GM12878 (cell line): Measurements from ENCODE around the gene CALML4. TPM values are rescaled to one million over a fixed set of nuclear protein-coding genes. Genes with fewer than 3 reads are reported as not detected.

Experiments
- ATAC-seq: fragments of 200-7000 bp; cut with Tn5 transposase; 3 replicates; pipeline ENCODE4 v1.9.1; 2020; ENCODE audit warnings: mild to moderate bottlenecking, moderate library complexity
- BruUV-seq: library from RNA; stranded (reverse); fragments of 400-500 nt; replicated peaks from 2 replicates; lab custom pipeline; 2021; lab: Mats Ljungman, UMichigan
- CTCF ChIA-PET: fragments of 300-600 bp; sonication (Branson Sonifier 250); formaldehyde crosslinking; extraction: SDS; loops from one replicate; lab custom pipeline; 2021; ENCODE audit warnings: inconsistent platforms; lab: Yijun Ruan, JAX
- POLR2A ChIA-PET: fragments of 350-600 bp; formaldehyde crosslinking; extraction: SDS; loops from one replicate; lab custom pipeline; 2021; ENCODE audit warnings: inconsistent platforms; lab: Charles Lee
- RAD21 ChIA-PET: fragments of 300-600 bp; sonication (Branson Sonifier 250); formaldehyde crosslinking; loops from one replicate; lab custom pipeline; 2023; ENCODE audit warnings: antibody characterized with exemption; ENCODE audit not compliant: unreplicated experiment; lab: Charles Lee
- SMC1A ChIA-PET: fragments of 300-600 bp; sonication (Branson Sonifier 250); formaldehyde crosslinking; loops from one replicate; lab custom pipeline; 2023; ENCODE audit not compliant: unreplicated experiment, uncharacterized antibody; lab: Charles Lee
- DNase-seq: peaks from one replicate; pipeline ENCODE4 v3.0.0-alpha.2; 2011; ENCODE audit warnings: low read depth, low spot score
- FAIRE-seq: peaks from 3 replicates; lab custom pipeline; 2011; peaks lifted over from hg19 to GRCh38; lab: Jason Lieb, UNC
- H2AFZ ChIP-seq: 2 replicates; pipeline ENCODE4 v1.6.0; 2011; ENCODE audit warnings: low read depth, low read length, control low read depth; ENCODE audit not compliant: control insufficient read depth
- H3K27ac ChIP-seq: 2 replicates; pipeline ENCODE4 v1.5.1; 2011; ENCODE audit warnings: control low read depth; ENCODE audit not compliant: control insufficient read depth, insufficient read depth
- H3K27me3 ChIP-seq, 2 experiments: replicated peaks in 1 of 2; 2 replicates each; pipeline versions ENCODE4 v1.6.0 to v1.6.1; 2011; ENCODE audit warnings: low read length in 1 of 2; ENCODE audit not compliant: control insufficient read depth in 2 of 2, insufficient read depth in 2 of 2
- H3K36me3 ChIP-seq, 2 experiments: 2 replicates each; pipeline ENCODE4 v1.5.1; 2011; ENCODE audit warnings: low read length in 1 of 2; ENCODE audit not compliant: control insufficient read depth in 2 of 2, insufficient read depth in 2 of 2
- H3K4me1 ChIP-seq: 2 replicates; pipeline ENCODE4 v1.6.1; 2011; ENCODE audit warnings: mild to moderate bottlenecking, low read length, moderate library complexity, mixed read lengths; ENCODE audit not compliant: control insufficient read depth, insufficient read depth
- H3K4me2 ChIP-seq: 2 replicates; pipeline ENCODE4 v1.6.0; 2011; ENCODE audit warnings: control low read depth; ENCODE audit not compliant: control insufficient read depth, insufficient read depth
- H3K4me3 ChIP-seq: fragments of 200-600 bp; sonication (generic); 2 replicates; pipeline ENCODE4 v1.5.1; 2016
- H3K79me2 ChIP-seq: 2 replicates; pipeline ENCODE4 v1.6.0; 2011; ENCODE audit warnings: low read length; ENCODE audit not compliant: control insufficient read depth, insufficient read depth
- H3K9ac ChIP-seq: 2 replicates; pipeline ENCODE4 v1.8.0; 2011; ENCODE audit warnings: low read length, control low read depth, mixed read lengths; ENCODE audit not compliant: control insufficient read depth, insufficient read depth
- H3K9me3 ChIP-seq: replicated peaks from 3 replicates; pipeline ENCODE4 v1.5.1; 2011; ENCODE audit warnings: mild to moderate bottlenecking, low read length; ENCODE audit not compliant: control insufficient read depth, insufficient read depth
- H4K20me1 ChIP-seq: 2 replicates; pipeline ENCODE4 v1.6.0; 2011; ENCODE audit not compliant: control insufficient read depth, insufficient read depth
- ETV6 ChIP-seq, 2 experiments: fragments of 450-650 bp in 1 of 2; IDR thresholded peaks in 1 of 2; conservative IDR thresholded peaks in 1 of 2; 2 replicates each; pipeline ENCODE4 v1.6.1; 2014; ENCODE audit warnings: antibody characterized with exemption in 1 of 2, borderline replicate concordance in 1 of 2, low read depth in 1 of 2, mild to moderate bottlenecking in 1 of 2, moderate library complexity in 1 of 2
- HCFC1 ChIP-seq: fragments of 150-350 bp; IDR thresholded peaks from 2 replicates; pipeline ENCODE4 v1.6.1; 2014; ENCODE audit warnings: low read length
- IKZF1 ChIP-seq: fragments of 450-650 bp; conservative IDR thresholded peaks from 2 replicates; pipeline ENCODE4 v1.6.1; 2017; ENCODE audit warnings: antibody characterized with exemption, mild to moderate bottlenecking
- NFIC ChIP-seq: IDR thresholded peaks from 2 replicates; pipeline ENCODE4 v1.6.1; 2012; ENCODE audit warnings: low read depth, mild to moderate bottlenecking, inconsistent platforms, low read length, moderate library complexity
- NRF1 ChIP-seq: conservative IDR thresholded peaks from 2 replicates; pipeline ENCODE4 v1.6.1; 2011; ENCODE audit warnings: mild to moderate bottlenecking, low read depth, low read length, improper control_type of control experiment
- PAX8 ChIP-seq: fragments of 450-650 bp; IDR thresholded peaks from 2 replicates; pipeline ENCODE4 v1.6.1; 2017; ENCODE audit warnings: mild to moderate bottlenecking, moderate library complexity
- POU2F2 ChIP-seq: IDR thresholded peaks from 3 replicates; pipeline ENCODE4 v1.6.1; 2011; ENCODE audit warnings: low read depth, mild to moderate bottlenecking, low read length, borderline replicate concordance
- WGBS: methylation state at CpG from one replicate; pipeline ENCODE4 v1.1.6; 2016; ENCODE audit warnings: low lambda C conversion rate; ENCODE audit not compliant: insufficient replicate concordance, insufficient coverage; ENCODE audit errors: missing lambda C conversion rate; 5-methylcytosine and 5-hydroxymethylcytosine counted together
- in situ Hi-C: fragments of 300-500 bp; cut with MboI; formaldehyde crosslinking; loops from 9 replicates; pipeline ENCODE4 v1.14.3; 2018; ENCODE audit warnings: mixed read lengths
- intact Hi-C: fragments of 100-400 bp; cut with micrococcal nuclease; formaldehyde crosslinking; loops from one replicate; pipeline ENCODE4 v1.14.2; 2022; ENCODE audit not compliant: unreplicated experiment
- polyA plus RNA-seq, 11 experiments: library from polyadenylated mRNA; depleted of rRNA in 4 of 11; unstranded in 6 of 11; stranded (reverse) in 5 of 11; fragments of >200 nt; fragmentation: Nextera tagmentation in 4 of 11; fragmentation: Illumina TruSeq in 1 of 11; extraction: Ambion mirVana in 4 of 11; extraction: Trizol in 1 of 11; gene quantifications; 1 replicate in 1 of 11; 2 replicates in 10 of 11; pipeline versions ENCODE4 v1.2.1 to v1.2.3, GENCODE V29; 2011 to 2016; ENCODE audit warnings: inconsistent platforms in 2 of 11, missing spikeins in 2 of 11, low read depth in 1 of 11
- total RNA-seq, 4 experiments: library from RNA; depleted of rRNA in 3 of 4; stranded (reverse); fragments of >200 nt in 3 of 4; fragmentation: Illumina TruSeq in 1 of 4; extraction: Trizol in 1 of 4; gene quantifications; 2 replicates each; pipeline versions ENCODE4 v1.2.1 to v1.2.3, GENCODE V29; 2013 to 2021
- TF ChIP-seq, protein P1 (sequence below): IDR thresholded peaks from 2 replicates; pipeline ENCODE4 v1.6.1; 2011; ENCODE audit warnings: borderline replicate concordance, low read depth, mild to moderate bottlenecking, moderate library complexity, mixed read lengths, low read length; ENCODE audit not compliant: insufficient read depth; ENCODE audit errors: extremely low read length
- TF ChIP-seq, protein P2 (sequence below): fragments of 450-650 bp; IDR thresholded peaks from 2 replicates; pipeline ENCODE4 v1.6.1; 2018; ENCODE audit warnings: mild to moderate bottlenecking, low read depth, moderate library complexity; ENCODE audit not compliant: partially characterized antibody

Gene CALML4
- total and polyA plus RNA-seq, 10 of the 15 experiments (the other 5 are each of a cell fraction or from before 2014, with no cell fraction given): 1.7 to 15.9 (median 5.1) TPM

DNA sequence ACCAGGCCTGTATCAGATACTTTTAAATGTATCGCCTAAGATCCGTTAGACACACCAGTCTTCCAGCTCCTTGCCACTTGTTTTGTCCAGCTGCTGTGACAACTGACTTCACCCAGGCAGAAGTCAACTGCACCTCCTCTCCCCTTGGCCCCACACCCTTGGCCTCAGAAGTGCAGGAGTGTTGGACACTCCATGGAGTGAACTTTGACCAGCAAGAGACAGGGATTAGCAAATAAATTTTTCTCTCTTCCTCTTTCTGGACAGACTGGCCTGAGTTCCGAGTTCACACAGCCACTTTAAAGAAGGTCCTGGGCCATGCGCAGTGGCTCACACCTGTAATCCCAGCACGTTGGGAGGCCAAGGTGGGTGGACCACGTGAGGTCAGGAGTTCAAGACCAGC, 27.3 kb upstream of the CALML4 start:
- no peak for FAIRE-seq
- CTCF ChIA-PET: interaction anchor here (1.0 to 1.4 kb wide), 2 partner anchors 71 to 74 kb away, joined by 4 to 7 read pairs; no protein-coding TSS in a partner anchor
- H2AFZ ChIP-seq: no peak overlapping the region
- no peaks in the 10 kb centered on the region for H3K9me3 ChIP-seq
- POLR2A ChIA-PET: no interaction called here
- no peak overlapping the region for H3K4me2 ChIP-seq
- H3K4me1 ChIP-seq: peaks cover 17% of the 10 kb centered on the region
- SMC1A ChIA-PET: interaction anchor here (2.3 kb wide), 1 partner anchor 21 kb away, joined by 7 read pairs; no protein-coding TSS in a partner anchor
- H3K27ac ChIP-seq: no peak overlapping the region
- no peak overlapping the region for H3K4me3 ChIP-seq
- peaks cover 19% of the 10 kb centered on the region for H3K79me2 ChIP-seq
- H3K36me3 ChIP-seq: no peaks in the 10 kb centered on the region
- intact Hi-C loops (no loop called here), in situ Hi-C loops (no loop called here)
- no peaks in the 10 kb centered on the region for H3K27me3 ChIP-seq
- TF ChIP-seq, protein P1, sequence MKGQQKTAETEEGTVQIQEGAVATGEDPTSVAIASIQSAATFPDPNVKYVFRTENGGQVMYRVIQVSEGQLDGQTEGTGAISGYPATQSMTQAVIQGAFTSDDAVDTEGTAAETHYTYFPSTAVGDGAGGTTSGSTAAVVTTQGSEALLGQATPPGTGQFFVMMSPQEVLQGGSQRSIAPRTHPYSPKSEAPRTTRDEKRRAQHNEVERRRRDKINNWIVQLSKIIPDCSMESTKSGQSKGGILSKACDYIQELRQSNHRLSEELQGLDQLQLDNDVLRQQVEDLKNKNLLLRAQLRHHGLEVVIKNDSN: no peak
- 0 out of 2 replicates have a peak, but pooled peaks have one; percentile 24 for TF ChIP-seq IKZF1
- no peaks in the 10 kb centered on the region for H4K20me1 ChIP-seq
- RAD21 ChIA-PET: no interaction called here
- BruUV-seq: no TSS peak
- ATAC-seq: no peak
- DNase-seq: no peak
- no peak overlapping the region for H3K9ac ChIP-seq
- WGBS: 69% methylated on average over 6 of the region's 6 CpGs

DNA sequence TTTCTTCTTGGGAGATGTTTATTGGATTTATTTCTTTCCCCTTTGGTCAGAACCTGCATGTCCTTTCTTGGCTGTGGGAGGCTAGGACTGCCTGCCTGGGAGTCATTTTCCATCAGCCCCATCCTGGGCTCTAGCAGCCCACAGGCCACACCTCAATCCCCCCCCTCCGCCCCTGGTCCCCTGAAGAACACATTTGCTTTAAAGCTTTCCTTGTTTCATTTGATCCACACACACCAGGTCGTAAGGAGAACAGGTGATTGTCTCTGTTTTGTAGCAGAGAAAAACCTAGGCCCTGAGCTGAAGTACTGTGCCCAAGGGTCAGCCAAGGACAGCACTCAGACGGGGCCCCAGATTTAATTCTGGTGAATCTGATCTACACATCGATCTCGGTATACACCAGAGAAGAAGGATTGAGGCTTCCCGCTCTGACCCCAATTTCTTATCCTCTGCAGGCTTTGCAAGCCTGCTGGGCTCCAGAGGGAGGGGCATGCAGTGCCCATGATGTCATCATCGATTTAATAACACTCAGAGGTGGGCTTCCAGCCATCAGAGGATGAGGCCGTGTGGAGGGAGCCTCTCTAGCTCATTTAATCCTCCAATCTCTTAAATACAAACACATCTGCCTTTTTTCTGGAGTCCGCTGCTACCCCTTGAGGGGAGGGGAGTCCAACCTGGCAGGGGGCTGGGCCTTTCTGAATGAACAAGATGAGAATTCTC, 26.1 kb upstream of the CALML4 start:
- BruUV-seq: no TSS peak
- no peak for TF ChIP-seq PAX8
- no peak for TF ChIP-seq NFIC
- TF ChIP-seq, protein P2, sequence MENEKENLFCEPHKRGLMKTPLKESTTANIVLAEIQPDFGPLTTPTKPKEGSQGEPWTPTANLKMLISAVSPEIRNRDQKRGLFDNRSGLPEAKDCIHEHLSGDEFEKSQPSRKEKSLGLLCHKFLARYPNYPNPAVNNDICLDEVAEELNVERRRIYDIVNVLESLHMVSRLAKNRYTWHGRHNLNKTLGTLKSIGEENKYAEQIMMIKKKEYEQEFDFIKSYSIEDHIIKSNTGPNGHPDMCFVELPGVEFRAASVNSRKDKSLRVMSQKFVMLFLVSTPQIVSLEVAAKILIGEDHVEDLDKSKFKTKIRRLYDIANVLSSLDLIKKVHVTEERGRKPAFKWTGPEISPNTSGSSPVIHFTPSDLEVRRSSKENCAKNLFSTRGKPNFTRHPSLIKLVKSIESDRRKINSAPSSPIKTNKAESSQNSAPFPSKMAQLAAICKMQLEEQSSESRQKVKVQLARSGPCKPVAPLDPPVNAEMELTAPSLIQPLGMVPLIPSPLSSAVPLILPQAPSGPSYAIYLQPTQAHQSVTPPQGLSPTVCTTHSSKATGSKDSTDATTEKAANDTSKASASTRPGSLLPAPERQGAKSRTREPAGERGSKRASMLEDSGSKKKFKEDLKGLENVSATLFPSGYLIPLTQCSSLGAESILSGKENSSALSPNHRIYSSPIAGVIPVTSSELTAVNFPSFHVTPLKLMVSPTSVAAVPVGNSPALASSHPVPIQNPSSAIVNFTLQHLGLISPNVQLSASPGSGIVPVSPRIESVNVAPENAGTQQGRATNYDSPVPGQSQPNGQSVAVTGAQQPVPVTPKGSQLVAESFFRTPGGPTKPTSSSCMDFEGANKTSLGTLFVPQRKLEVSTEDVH: no peak
- TF ChIP-seq HCFC1: no peak
- TF ChIP-seq ETV6 (conservative IDR thresholded peaks at IDR 0.05 in 1 of 2, IDR thresholded peaks at IDR 0.05 in 1 of 2; ENCODE audit: borderline replicate concordance in 1 of 2, low read depth in 1 of 2): no peak
- TF ChIP-seq NRF1: no peak
- no peak for TF ChIP-seq POU2F2

More for the DNA sequence above, 26.1 kb upstream of the CALML4 start:
- intact Hi-C loops (no loop called here), in situ Hi-C loops (no loop called here)
- Histone ChIP-seq H2AFZ (no peak overlapping the region), H3K9ac (no peak overlapping the region), H3K4me3 (no peak overlapping the region), H3K9me3 (no peaks in the 10 kb centered on the region), H3K4me2 (0 out of 2 replicates have a peak overlapping the region, but pooled peaks have one; percentile 99), H3K36me3 (no peaks in the 10 kb centered on the region), H3K27ac (no peak overlapping the region), H3K79me2 (peaks cover 31% of the 10 kb centered on the region), H3K27me3 (no peaks in the 10 kb centered on the region), H4K20me1 (no peaks in the 10 kb centered on the region), H3K4me1 (peaks cover 24% of the 10 kb centered on the region)
- ATAC-seq (no peak), DNase-seq (no peak), FAIRE-seq (no peak)
- ChIA-PET CTCF (interaction anchor here (0.6 to 3.2 kb wide), 7 partner anchors 22 to 368 kb away, joined by 3 to 13 read pairs (median 4); no protein-coding TSS in a partner anchor), RAD21 (interaction anchor here (0.7 kb wide), 1 partner anchor 31 kb away, joined by 3 read pairs; no protein-coding TSS in a partner anchor), POLR2A (no interaction called here), SMC1A (interaction anchor here (0.8 to 2.3 kb wide), 3 partner anchors 22 to 368 kb away, joined by 4 to 7 read pairs (median 5); no protein-coding TSS in a partner anchor)
- 82% methylated on average over 9 of the region's 9 CpGs for WGBS
